ENCODE data around the gene ELL2. TPM values are rescaled to one million over a fixed set of nuclear protein-coding genes. Genes with fewer than 3 reads are reported as not detected.
A peak's percentile ranks its signal among the peaks of the same experiment; 100 is the strongest.

Gene ELL2
- total and polyA plus RNA-seq, 2 of the 13 experiments (the other 11 are each of a cell fraction or from before 2014, with no cell fraction given): 78.9 to 97.1 TPM

GRCh38 chr5:95878417-95879323 is 83.0 kb downstream of the ELL2 start (continued):
- TF ChIP-seq SAFB2 (CRISPR knock-in tag; IDR thresholded peaks at IDR 0.05; ENCODE audit: borderline replicate concordance, low read depth) (no peak), RELA (CRISPR knock-in tag; IDR thresholded peaks at IDR 0.05) (no peak), RXRA (CRISPR knock-in tag; IDR thresholded peaks at IDR 0.05) (peak; percentile 42; the same call in 1 of the 2 replicates), PBX3 (CRISPR knock-in tag; IDR thresholded peaks at IDR 0.05; ENCODE audit: borderline replicate concordance) (no peak), TBX2 (CRISPR knock-in tag; IDR thresholded peaks at IDR 0.05; ENCODE audit: borderline replicate concordance) (peak; percentile 84), PHF21A (CRISPR knock-in tag; IDR thresholded peaks at IDR 0.05) (peak; percentile 46), SNAPC5 (CRISPR knock-in tag; IDR thresholded peaks at IDR 0.05; ENCODE audit: borderline replicate concordance) (no peak), ZNF430 (CRISPR knock-in tag; IDR thresholded peaks at IDR 0.05) (peak; percentile 58; the same call in 1 of the 2 replicates), ZNF44 (CRISPR knock-in tag; IDR thresholded peaks at IDR 0.05) (peak; percentile 77; the same call in 1 of the 2 replicates), ZKSCAN8 (CRISPR knock-in tag; IDR thresholded peaks at IDR 0.05; ENCODE audit: borderline replicate concordance) (0 out of 2 replicates have a peak, but pooled peaks have one; percentile 31), PAXIP1 (CRISPR knock-in tag; conservative IDR thresholded peaks at IDR 0.05) (peak; percentile 90), MTF2 (CRISPR knock-in tag; IDR thresholded peaks at IDR 0.05; ENCODE audit: borderline replicate concordance) (no peak), SYNCRIP (IDR thresholded peaks at IDR 0.05; ENCODE audit: insufficient read depth, low read depth, low read length) (no peak), MATR3 (CRISPR knock-in tag; IDR thresholded peaks at IDR 0.05) (no peak), KDM6A (CRISPR knock-in tag; IDR thresholded peaks at IDR 0.05; ENCODE audit: low read depth) (peak; percentile 88), ZNF639 (CRISPR knock-in tag; conservative IDR thresholded peaks at IDR 0.05) (no peak), SRSF1 (optimal IDR thresholded peaks at IDR 0.05; ENCODE audit: low read depth, low read length) (no peak), TCF7 (IDR thresholded peaks at IDR 0.05; ENCODE audit: low read depth) (0 out of 2 replicates have a peak, but pooled peaks have one; percentile 17), ZNF281 (CRISPR knock-in tag; IDR thresholded peaks at IDR 0.05; ENCODE audit: borderline replicate concordance) (no peak)

All from HepG2 (cell line).